ENCODE results near the gene PCP4L1.
"Not testable (repeated sequence)": the region's sequence is repeated elsewhere in the genome, so short reads cannot be mapped to it uniquely, and the experiment has no call there.

The PCP4L1 gene

GRCh38 chr1:161228032-161228431, 30.5 kb upstream of the PCP4L1 start:
- DNase-seq (ENCODE audit: low read depth, low spot score) = no peak

DNA sequence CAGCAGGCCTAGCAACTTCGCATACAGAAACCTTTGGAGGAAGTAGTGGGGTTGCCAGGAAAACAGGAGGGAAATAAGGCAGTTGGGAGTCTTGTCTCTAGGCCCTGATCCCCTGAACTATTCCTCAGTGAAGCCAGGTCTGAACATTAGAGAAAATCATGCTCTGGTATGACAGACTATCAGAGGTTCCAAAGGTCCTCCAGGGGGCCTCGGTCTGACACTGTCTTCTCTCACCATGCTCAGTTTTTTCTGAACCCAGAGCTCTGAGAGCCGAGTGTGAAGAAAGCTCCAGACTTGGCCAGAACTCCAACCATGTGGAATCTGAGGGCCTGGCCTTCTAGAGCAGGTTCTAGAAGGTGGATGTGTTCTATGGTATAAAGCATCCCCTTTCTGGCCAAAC, 28.6 kb upstream of the PCP4L1 start:
- DNase-seq (ENCODE audit: low read depth, low spot score) = no peak

DNA sequence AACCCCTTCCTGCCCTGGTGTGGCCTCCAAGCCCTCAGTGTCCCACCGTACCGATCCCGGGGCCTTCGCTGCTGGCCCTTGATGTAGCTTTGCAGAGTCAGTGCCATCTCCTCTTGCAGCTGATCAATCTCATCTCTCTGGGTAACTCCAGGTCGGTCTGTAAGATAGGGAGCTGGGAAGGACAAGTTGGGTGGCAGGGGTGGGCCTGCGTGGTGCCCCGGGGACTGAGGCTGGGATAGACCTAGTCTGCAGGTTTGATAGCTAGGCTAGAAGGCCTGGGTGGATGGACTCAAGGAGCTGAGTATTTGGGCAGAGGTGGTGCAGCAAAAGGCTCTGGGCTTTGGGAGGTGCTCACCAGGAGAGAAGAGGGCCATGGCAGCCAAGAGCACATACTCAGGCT, 27.8 kb upstream of the PCP4L1 start:
- no peak for DNase-seq (ENCODE audit: low read depth, low spot score)

DNA sequence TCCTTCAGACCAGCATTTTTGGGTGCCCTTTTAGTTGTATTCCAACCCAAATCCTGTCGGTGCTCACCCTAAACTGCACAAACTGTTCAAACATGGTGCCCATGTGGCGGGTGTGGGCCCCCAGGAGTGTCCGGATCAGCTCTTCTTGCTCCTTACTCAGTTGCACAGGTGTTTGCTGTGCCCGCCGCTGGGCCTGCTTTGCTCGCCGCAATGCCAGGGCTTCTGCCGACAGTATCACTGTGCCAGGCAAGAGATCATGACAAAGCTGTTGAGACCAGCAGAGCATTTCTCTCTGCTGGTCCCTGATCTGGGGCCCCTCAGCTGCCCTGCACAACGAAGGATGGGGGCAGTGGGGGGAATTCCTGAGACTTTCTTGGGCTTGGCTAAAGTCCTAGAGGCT, 25.4 kb upstream of the PCP4L1 start:
- DNase-seq (ENCODE audit: low read depth, low spot score) = no peak

DNA sequence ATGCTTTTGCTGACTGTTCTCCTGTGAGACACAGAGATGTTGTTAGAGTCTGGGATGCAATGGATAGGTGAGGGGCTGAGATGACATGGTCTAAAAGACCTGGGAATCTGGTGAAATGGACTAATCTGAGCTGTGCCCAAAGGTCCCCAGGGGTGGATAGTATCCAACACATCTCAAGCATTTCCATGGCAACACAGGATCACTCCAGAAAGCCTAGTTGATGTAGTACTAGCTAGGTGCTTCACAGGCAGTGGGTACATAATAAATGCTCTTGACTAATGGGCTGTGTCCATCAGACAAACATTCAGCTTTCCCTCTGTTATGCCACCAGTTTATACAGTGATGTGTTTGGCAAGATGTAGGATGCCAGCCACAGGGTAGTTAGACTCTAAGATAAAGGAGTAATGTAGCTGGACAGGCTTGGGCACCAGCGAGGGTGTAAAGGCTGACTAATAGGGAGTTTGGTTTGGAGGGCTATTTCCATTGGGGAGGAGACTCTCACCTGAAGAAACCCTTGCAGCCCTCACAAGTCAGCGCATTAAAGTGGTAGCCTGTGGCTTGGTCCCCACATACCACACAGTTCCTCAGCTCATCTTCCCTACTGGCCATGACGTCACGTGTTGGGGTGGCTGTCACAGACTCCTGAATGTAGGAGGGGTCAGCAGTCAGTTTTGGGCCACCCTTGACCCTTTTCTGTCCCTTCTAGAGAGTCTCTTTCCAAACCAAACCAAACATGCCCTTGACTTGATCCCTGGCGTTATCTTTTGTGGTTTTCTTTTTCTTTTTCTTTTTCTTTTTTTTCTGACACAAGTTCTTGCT, 22.4 kb upstream of the PCP4L1 start:
- DNase-seq (ENCODE audit: low read depth, low spot score) = no peak

DNA sequence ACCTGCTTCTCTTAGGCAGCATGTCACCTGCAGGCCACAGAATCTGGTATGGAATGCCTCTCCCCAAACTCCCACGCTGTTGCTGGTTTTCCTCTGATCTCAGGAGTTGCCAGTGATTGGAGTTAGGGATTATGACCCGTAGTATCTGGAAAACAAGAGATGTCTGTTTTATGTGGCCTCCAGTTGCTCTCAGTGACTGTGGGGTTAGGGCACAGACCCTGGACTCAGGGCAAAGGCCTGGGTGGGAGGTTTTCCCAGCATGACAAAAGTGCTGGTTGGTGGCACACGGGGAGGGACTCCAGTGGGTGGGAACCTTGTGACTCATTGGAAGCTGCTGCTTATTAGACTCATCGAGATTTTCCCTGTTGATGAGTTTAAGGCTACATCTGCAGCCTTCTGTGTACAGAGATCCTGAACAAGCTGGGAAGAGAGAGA, 20.5 kb upstream of the PCP4L1 start, which contains the start of gene NR1I3:
NR1I3 (minus strand) TSS at position 165 of the 435 bp plus-strand sequence. CDS start 1,638 bp downstream, outside the sequence.
- no peak for DNase-seq (ENCODE audit: low read depth, low spot score)

- DNase-seq (ENCODE audit: low read depth, low spot score) = no peak
Observed at GRCh38 chr1:161241682-161242081, 16.9 kb upstream of the PCP4L1 start.

DNA sequence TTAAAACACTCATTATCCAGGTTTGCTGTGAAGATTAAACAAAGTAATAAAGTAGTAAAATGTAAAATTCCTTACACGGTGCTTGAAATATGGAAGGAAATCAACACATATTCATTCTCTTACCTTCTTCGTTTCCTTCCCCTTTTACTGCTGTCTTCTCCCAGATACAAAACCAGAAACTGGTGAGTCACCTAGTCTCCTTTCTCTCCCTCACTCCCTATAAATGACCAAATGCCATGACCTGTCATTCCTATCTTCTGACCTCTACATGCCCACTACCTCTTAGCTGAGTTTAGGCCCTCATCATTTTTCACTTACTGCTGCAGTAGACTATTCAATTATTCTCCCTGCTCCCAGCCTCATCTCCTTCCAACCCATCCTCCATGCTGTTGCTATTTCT, 16.2 kb upstream of the PCP4L1 start:
- DNase-seq (ENCODE audit: low read depth, low spot score) = no peak

- DNase-seq (ENCODE audit: low read depth, low spot score) = no peak
Observed at GRCh38 chr1:161244888-161245287, 13.7 kb upstream of the PCP4L1 start.

- not testable (repeated sequence) for DNase-seq (ENCODE audit: low read depth, low spot score)
Observed at GRCh38 chr1:161250100-161250499, 8.4 kb upstream of the PCP4L1 start.

DNA sequence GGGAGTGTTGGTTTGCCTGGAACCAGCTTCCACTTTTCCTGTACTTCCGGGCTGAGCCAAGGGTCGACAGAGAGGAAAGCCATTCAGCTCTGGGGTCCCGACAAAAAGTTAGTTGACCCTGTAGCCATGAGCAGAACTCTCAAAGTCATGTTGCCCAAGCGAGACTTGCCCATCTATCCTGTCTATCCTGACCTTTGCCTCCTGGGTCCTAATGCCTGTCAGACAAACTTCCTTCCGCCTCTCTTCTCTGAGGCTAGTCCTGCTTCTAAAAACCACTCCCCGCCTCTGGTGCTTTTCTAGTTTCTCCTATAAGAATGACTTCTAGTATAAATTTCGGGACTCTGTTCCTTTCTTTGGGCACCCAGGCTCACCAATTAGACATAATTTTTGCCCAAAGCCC, 7.7 kb upstream of the PCP4L1 start:
- no peak for DNase-seq (ENCODE audit: low read depth, low spot score)

GRCh38 chr1:161251579-161251978, 7.0 kb upstream of the PCP4L1 start:
- no peak for DNase-seq (ENCODE audit: low read depth, low spot score)

DNA sequence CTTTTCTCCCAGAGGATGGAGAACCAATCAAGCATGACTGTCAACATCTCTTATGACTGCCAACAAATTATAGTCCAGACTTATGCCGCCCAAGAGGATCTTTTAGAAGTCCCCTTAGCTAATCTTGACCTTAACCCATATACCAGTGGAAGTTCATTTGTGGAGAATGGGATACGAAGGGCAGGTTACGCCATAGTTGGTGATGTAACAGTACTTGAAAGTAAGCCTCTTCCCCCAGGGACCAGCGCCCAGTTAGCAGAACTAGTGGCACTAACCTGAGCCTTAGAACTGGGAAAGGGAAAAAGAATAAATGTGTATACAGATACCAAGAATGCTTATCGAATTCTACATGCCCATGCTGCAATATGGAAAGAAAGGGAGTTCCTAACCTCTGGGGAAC, 3.2 kb upstream of the PCP4L1 start:
- DNase-seq (ENCODE audit: low read depth, low spot score) = not testable (repeated sequence)

DNA sequence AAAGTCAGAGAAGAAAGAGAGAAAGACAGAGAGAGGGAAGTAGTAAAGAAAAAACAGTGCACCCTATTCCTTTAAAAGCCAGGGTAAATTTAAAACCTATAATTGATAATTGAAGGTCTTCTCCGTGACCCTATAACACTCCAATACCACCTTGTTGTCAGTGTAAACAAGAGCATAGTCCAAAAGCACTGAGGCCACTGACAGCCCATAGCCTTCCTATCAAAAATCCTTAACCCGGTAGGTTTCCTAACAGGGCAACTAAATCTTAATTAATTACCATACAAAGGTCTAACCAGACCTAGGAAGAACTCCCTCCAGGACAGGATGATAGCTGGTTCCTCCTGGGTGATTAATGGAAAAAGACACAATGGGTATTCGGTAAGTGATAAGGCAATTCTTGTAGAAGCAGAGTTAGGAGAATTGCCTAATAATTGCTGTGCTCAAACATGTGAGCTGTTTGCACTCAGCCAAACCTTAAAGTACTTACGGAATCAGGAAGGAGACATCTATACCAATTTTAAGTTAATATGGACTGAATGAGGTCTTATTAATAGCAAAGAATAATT, 2.5 kb upstream of the PCP4L1 start:
- not testable (repeated sequence) for DNase-seq (ENCODE audit: low read depth, low spot score)

GRCh38 chr1:161257109-161257508, 1.4 kb upstream of the PCP4L1 start:
- not testable (repeated sequence) for DNase-seq (ENCODE audit: low read depth, low spot score)

DNA sequence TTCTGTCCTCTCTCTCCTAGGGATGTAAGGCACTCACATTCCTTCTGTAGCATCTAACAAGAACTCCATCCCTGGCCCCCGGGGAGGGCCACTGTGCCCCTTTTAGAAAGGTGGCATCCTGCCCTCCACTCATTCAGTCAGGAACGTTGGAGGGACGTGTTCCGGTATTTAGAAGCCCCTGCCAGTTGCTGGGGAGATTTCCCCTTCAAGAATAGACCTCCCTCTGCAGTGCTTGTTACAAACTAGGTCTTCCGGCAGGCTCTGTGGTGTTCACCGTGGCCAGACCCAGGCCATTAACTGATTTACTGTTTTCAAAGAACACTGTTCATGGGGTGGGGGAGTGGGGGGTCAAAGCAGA, 779 bp downstream of the PCP4L1 start:
- DNase-seq (ENCODE audit: low read depth, low spot score) = no peak

DNA sequence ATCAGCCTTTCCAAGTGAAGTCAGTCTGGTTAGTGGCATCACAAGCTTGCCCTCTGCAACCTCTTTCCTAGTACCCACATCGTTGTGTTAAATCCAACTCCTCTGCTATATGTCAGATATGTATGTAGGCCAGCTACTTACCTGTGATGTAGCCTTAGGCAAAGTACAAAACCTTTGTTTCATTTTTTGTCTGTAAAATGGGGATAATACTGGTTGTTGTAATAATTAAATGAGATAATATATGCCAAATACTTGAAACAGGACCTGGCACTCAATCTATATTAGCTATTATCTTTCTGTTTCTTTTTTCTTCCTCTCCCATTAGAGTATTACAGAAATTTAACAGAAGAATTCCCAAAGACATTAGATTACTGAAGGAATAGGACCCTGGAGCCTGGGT, 1.2 kb downstream of the PCP4L1 start:
- DNase-seq (ENCODE audit: low read depth, low spot score) = no peak

GRCh38 chr1:161260376-161261260, 2.1 kb downstream of the PCP4L1 start:
- DNase-seq (ENCODE audit: low read depth, low spot score) = no peak

DNA sequence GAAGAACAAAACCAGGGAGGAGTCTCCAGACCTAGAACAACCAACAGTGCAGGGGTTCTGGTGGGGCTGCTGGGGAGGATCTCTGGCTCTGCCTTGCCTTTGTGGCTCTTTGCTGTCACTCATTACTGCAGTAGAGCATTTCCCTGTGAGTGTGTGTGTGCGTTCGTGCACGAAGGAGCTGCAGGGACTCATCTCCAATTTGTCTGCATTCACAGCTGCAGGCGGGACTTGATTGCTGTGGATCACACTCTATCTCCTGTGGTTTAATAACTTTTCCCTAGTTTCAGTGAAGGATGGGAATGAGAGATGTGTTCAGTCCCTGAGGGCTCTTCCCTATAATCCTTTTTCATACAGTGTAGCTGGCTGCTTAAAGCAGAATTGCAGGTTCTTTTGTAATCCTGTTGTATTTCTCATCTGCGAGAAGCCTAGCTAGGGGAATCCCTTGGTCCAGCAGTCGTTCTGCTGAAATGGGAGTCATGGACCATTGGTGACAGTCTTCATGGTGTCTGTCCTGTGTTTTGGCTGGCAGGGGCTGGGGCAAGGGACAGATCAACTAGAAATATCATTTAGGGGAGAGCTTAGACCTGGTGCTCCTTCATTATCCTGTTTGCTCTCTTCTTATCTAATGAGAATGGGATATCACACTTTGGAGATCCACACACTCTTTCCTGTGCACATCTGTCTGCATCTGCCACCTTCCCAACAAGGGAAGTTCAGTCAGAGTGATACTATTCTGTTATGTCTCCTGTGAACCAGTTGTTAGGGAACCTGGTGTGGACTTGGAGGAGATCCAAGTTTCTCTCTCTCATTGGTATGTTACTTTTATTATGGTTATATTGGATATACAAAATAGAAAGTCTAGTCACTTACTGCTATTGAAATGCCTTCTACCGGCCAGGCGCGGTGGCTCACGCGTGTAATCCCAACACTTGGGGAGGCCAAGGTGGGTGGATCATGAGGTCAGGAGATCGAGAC, 3.0 kb downstream of the PCP4L1 start:
- DNase-seq (ENCODE audit: low read depth, low spot score) = no peak

GRCh38 chr1:161265305-161265704, 6.8 kb downstream of the PCP4L1 start:
- DNase-seq (ENCODE audit: low read depth, low spot score) = no peak

- DNase-seq (ENCODE audit: low read depth, low spot score) = no peak
Observed at GRCh38 chr1:161266202-161266601, 7.7 kb downstream of the PCP4L1 start.
